ENCODE data around the gene SMC4. TPM values are rescaled to one million over a fixed set of nuclear protein-coding genes. Genes with fewer than 3 reads are reported as not detected.

The SMC4 gene
- total and polyA plus RNA-seq, 2 of the 8 experiments (the other 6 are each of a cell fraction or from before 2014, with no cell fraction given), result 26.6 to 118 TPM

- H3K4ac ChIP-seq (replicated peaks; ENCODE audit: insufficient read length, low read depth, low read length), result no peak overlapping the region
- no peak overlapping the region for H3K23ac ChIP-seq (ENCODE audit: insufficient read length)
- H4K5ac ChIP-seq (ENCODE audit: insufficient read length, low read depth, low read length), result no peak overlapping the region
- H2BK120ac ChIP-seq (replicated peaks; ENCODE audit: low read depth, low read length), result no peak overlapping the region
- H2AFZ ChIP-seq (ENCODE audit: low read length), result no peak overlapping the region
- POLR2A ChIA-PET (ENCODE audit: partially characterized antibody), result interaction anchor here (2.0 kb wide), 1 partner anchor 18 kb away, joined by 7 read pairs; the partner anchor contains the start of genes IFT80 and SMC4
- H4K20me1 ChIP-seq (replicated peaks in 1 of 2; ENCODE audit: control insufficient read depth in 1 of 2, insufficient read depth in 2 of 2, low read length in 2 of 2), result no peaks in the 10 kb centered on the region
- H4K91ac ChIP-seq (replicated peaks; ENCODE audit: insufficient read length, low read length), result no peak overlapping the region
- no peaks in the 10 kb centered on the region for H3K27me3 ChIP-seq (replicated peaks in 1 of 4; ENCODE audit: control insufficient read depth in 3 of 4, extremely low read depth in 1 of 4, insufficient read depth in 3 of 4, low read length in 3 of 4)
- no peak overlapping the region for H3K9ac ChIP-seq (replicated peaks in 1 of 4; ENCODE audit: extremely low read depth in 1 of 4, low read depth in 3 of 4, low read length in 3 of 4)
- no peaks in the 10 kb centered on the region for H3K23me2 ChIP-seq (ENCODE audit: low read depth, low read length)
- no peak overlapping the region for H2BK5ac ChIP-seq (ENCODE audit: low read depth, low read length)
- H3K4me1 ChIP-seq (replicated peaks in 1 of 4; ENCODE audit: control insufficient read depth in 3 of 4, insufficient read depth in 4 of 4, low read length in 3 of 4), result peaks cover 0 to 10% (median 1%) of the 10 kb centered on the region in 4 experiments; a peak in 3 of 7 replicates
- 96% methylated on average over 1 of the region's 1 CpG; no CpG with 5 or more reads in 1 of the 2 experiments for WGBS, 2 experiments (ENCODE audit: extremely low coverage in 1 of 2, insufficient coverage in 1 of 2, insufficient read length in 1 of 2, insufficient replicate concordance in 2 of 2, low coverage in 1 of 2, low lambda C conversion rate in 2 of 2, missing lambda C conversion rate in 1 of 2)
- no peak overlapping the region for H3K4me3 ChIP-seq (ENCODE audit: extremely low read depth in 1 of 4, insufficient read depth in 2 of 4, low read depth in 3 of 4, low read length in 4 of 4)
- DNase-seq (ENCODE audit: low read depth in 1 of 2, low spot score in 2 of 2) (no peak), FAIRE-seq (no peak)
- H3K18ac ChIP-seq (ENCODE audit: extremely low read depth, low read length), result no peak overlapping the region
- no peak overlapping the region for H3K27ac ChIP-seq (ENCODE audit: low read depth, low read length)
- CTCF ChIA-PET (ENCODE audit: partially characterized antibody), result interaction anchor here (1.0 kb wide), 1 partner anchor 349 kb away, joined by 5 read pairs; no protein-coding TSS in a partner anchor
- H3K9me3 ChIP-seq (ENCODE audit: insufficient read depth in 2 of 2, low read depth in 1 of 2, low read length in 1 of 2), result no peaks in the 10 kb centered on the region
- no peaks in the 10 kb centered on the region for H3K79me1 ChIP-seq (ENCODE audit: low read depth, low read length)
- TF ChIP-seq TEAD4 (IDR thresholded peaks at IDR 0.05; ENCODE audit: low read depth, low read length), result no peak
- no peak for TF ChIP-seq RXRA (IDR thresholded peaks at IDR 0.05; ENCODE audit: insufficient read depth, low read depth, low read length)
- TF ChIP-seq POLR2AphosphoS5 (IDR thresholded peaks at IDR 0.05; ENCODE audit: low read depth, low read length), result no peak
- TF ChIP-seq CEBPB (IDR thresholded peaks at IDR 0.05; ENCODE audit: low read depth, low read length), result no peak
- no peak for TF ChIP-seq KDM1A (IDR thresholded peaks at IDR 0.05; ENCODE audit: borderline replicate concordance, low read length)
- H3K14ac ChIP-seq (ENCODE audit: insufficient read length), result no peak overlapping the region
- H3K36me3 ChIP-seq (ENCODE audit: control insufficient read depth in 2 of 4, insufficient read depth in 4 of 4, low read length in 3 of 4), result peaks cover 0 to 3% (median 0%) of the 10 kb centered on the region in 4 experiments; a peak in 2 of 8 replicates
- H4K8ac ChIP-seq (ENCODE audit: extremely low read depth, insufficient read depth, low read length), result no peak overlapping the region
- no peak overlapping the region for H2BK20ac ChIP-seq (ENCODE audit: low read length)
- H2BK12ac ChIP-seq (ENCODE audit: low read depth, low read length), result no peak overlapping the region
- no peak overlapping the region for H2AK5ac ChIP-seq (ENCODE audit: low read depth, low read length)
- H2BK15ac ChIP-seq (ENCODE audit: low read length), result no peak overlapping the region
- no peak overlapping the region for H3K56ac ChIP-seq (replicated peaks; ENCODE audit: insufficient read length, low read depth, low read length)
- no peak overlapping the region for H3K4me2 ChIP-seq (ENCODE audit: insufficient read depth in 1 of 2, low read depth in 2 of 2, low read length in 2 of 2)
- peaks cover 0 to 12% of the 10 kb centered on the region in 2 experiments; a peak in 1 of 4 replicates for H3K79me2 ChIP-seq (ENCODE audit: control insufficient read depth in 1 of 2, insufficient read depth in 2 of 2, low read length in 2 of 2)
Measured at GRCh38 chr3:160381470-160381869, 18.0 kb upstream of the SMC4 start.
